NB4 (cell line): ENCODE data around the gene BCKDHB.

Experiments
- POLR2A ChIP-seq: IDR thresholded peaks from 2 replicates; pipeline ENCODE4 v1.6.1; 2011; ENCODE audit warnings: mild to moderate bottlenecking; ENCODE audit not compliant: insufficient read length; ENCODE audit errors: extremely low read depth
- TF ChIP-seq, protein P1 (sequence below): IDR thresholded peaks from one replicate; pipeline ENCODE4 v1.5.1; 2012; ENCODE audit warnings: low read depth, low read length

DNA sequence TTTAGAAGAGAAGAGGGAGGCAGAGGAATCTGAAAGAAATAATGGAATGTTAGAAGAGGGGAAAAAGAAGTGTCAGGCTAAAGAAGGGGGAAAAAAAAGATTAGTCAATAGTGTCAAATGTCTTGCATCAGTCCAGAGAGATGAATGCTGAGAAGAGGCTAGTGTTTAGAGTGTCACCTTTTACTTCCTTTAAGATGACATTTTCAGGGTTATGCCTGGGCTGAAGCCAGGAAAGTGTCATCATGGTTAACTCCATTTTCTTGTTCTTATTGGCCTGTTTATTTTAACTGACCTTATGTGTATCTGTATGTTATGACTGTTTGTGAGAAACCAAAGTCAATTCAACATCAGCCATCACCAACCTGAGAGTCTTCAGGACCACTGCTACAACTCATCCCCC lies 15.0 kb upstream of the BCKDHB start:
- TF ChIP-seq, protein P1, sequence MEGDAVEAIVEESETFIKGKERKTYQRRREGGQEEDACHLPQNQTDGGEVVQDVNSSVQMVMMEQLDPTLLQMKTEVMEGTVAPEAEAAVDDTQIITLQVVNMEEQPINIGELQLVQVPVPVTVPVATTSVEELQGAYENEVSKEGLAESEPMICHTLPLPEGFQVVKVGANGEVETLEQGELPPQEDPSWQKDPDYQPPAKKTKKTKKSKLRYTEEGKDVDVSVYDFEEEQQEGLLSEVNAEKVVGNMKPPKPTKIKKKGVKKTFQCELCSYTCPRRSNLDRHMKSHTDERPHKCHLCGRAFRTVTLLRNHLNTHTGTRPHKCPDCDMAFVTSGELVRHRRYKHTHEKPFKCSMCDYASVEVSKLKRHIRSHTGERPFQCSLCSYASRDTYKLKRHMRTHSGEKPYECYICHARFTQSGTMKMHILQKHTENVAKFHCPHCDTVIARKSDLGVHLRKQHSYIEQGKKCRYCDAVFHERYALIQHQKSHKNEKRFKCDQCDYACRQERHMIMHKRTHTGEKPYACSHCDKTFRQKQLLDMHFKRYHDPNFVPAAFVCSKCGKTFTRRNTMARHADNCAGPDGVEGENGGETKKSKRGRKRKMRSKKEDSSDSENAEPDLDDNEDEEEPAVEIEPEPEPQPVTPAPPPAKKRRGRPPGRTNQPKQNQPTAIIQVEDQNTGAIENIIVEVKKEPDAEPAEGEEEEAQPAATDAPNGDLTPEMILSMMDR = no peak
- TF ChIP-seq POLR2A = no peak
